ENCODE results near the gene PLEKHJ1. TPM values are rescaled to one million over a fixed set of nuclear protein-coding genes. Genes with fewer than 3 reads are reported as not detected.
A peak's percentile ranks its signal among the peaks of the same experiment; 100 is the strongest.
"Not testable (repeated sequence)": the region's sequence is repeated elsewhere in the genome, so short reads cannot be mapped to it uniquely, and the experiment has no call there.

Gene PLEKHJ1, protein sequence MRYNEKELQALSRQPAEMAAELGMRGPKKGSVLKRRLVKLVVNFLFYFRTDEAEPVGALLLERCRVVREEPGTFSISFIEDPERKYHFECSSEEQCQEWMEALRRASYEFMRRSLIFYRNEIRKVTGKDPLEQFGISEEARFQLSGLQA
- 10 to 100 TPM; 47.5 to 89.0 TPM for total RNA-seq

DNA sequence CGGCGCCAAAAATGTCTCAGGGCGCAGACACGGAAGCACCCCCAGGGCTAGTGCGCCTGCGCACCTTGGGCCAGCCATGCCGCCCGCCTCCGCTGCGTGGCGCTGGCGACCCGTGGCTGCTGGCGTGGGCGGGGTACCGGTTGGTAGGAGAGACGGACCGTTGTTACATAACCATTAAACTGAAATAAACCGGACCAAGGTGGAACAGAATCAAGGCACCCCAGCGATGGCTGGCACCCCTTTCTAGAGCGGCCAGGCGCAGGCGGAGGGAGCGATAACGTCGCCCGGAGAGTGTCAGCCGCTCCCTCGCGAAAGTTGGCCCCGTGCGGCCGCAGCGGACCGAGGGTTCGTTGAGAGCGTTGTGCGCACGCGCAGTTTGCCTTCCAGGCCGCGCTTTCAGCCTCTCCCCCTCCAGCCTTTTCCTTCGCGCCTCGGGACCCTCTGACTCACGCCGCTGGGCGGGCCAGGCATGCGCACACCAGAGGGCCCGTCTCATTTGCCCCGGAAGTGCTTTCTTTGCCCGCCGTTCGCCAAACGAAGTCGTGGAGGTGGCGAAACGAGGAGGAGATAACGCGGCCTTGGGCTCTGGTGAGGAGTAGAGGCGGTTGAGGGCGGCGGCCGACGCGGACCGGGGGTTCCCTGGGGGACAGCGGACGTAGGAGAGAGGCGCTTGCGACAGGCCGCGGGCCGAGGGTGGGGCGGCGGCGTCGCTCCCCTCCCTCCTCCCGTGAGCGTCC is at the start of gene PLEKHJ1, which contains the start of gene SF3A2:
PLEKHJ1 (minus strand) TSS at position 16 of the 737 bp plus-strand sequence. CDS start 81 bp downstream, outside the sequence.
SF3A2 (plus strand) TSS at position 511 of the 737 bp plus-strand sequence. CDS start 6,595 bp downstream, outside the sequence.
- TF ChIP-seq POLR2A (IDR thresholded peaks at IDR 0.05), result peak; percentile 64 to 85 (median 84)
- TF ChIP-seq, protein P1, sequence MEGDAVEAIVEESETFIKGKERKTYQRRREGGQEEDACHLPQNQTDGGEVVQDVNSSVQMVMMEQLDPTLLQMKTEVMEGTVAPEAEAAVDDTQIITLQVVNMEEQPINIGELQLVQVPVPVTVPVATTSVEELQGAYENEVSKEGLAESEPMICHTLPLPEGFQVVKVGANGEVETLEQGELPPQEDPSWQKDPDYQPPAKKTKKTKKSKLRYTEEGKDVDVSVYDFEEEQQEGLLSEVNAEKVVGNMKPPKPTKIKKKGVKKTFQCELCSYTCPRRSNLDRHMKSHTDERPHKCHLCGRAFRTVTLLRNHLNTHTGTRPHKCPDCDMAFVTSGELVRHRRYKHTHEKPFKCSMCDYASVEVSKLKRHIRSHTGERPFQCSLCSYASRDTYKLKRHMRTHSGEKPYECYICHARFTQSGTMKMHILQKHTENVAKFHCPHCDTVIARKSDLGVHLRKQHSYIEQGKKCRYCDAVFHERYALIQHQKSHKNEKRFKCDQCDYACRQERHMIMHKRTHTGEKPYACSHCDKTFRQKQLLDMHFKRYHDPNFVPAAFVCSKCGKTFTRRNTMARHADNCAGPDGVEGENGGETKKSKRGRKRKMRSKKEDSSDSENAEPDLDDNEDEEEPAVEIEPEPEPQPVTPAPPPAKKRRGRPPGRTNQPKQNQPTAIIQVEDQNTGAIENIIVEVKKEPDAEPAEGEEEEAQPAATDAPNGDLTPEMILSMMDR (IDR thresholded peaks at IDR 0.05), result peak; percentile 99 to 100 (median 99)
- Histone ChIP-seq H3K4me3 (peak within 1 kb of the TSS; percentile 87 to 90), H3K36me3 (replicated peaks in 1 of 2; ENCODE audit: insufficient read depth in 1 of 2, low read depth in 2 of 2) (no peaks in the 10 kb centered on the region), H3K9me3 (no peaks in the 10 kb centered on the region), H3K27me3 (no peaks in the 10 kb centered on the region), H3K27ac (peak within 1 kb of the TSS; percentile 92 to 99 (median 97)), H3K4me1 (peaks cover 70% of the 10 kb centered on the region)
- 0 to 1% methylated on average over 27 to 79 of the region's 80 CpGs for WGBS, 2 donors
- intact Hi-C loops (cut with DNase I), result no loop called here
- peak; percentile 95 to 97 (median 96) for DNase-seq
- peak; percentile 90 for ATAC-seq

DNA sequence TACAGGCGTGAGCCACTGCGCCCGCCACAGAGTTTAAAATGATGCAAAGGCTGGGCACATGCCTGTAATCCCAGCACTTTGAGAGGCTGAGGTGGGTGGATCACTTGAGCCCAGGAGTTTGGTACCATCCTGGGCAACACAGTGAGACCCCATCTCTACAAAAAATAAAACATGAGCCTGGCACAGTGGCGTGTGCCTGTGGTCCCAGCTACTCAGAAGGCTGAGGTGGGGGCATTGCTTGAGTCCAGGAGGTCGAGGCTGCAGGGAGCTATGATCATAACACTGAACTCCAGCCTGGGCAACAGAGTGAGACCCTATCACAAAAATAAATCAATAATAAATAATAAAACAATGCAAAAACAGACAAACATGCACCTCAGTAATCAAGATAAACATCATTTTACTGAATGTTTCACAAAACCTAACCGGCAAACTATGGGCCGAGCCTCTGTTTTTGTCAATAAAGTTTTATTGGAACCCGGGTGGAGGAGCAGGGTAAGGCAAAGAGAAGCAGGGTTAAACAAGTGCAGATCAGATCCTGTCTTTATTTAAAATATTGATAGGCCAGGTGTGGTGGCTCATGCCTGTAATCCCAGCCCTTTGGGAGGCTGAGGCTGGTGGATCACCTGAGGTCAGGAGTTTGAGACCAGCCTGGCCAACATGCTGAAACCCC is 47.8 kb upstream of the PLEKHJ1 start:
- no peaks in the 10 kb centered on the region for H3K36me3 ChIP-seq (replicated peaks in 1 of 2; ENCODE audit: insufficient read depth in 1 of 2, low read depth in 2 of 2)
- peaks cover 0 to 5% of the 10 kb centered on the region in 2 donors for H3K27me3 ChIP-seq
- no peak for ATAC-seq
- H3K27ac ChIP-seq, result no peak overlapping the region
- intact Hi-C loops (cut with DNase I), result no loop called here
- DNase-seq, result no peak
- no peak overlapping the region for H3K4me3 ChIP-seq
- TF ChIP-seq, protein P1 (IDR thresholded peaks at IDR 0.05), result no peak
- TF ChIP-seq POLR2A (IDR thresholded peaks at IDR 0.05), result no peak
- no peaks in the 10 kb centered on the region for H3K9me3 ChIP-seq
- H3K4me1 ChIP-seq, result peaks cover 13% of the 10 kb centered on the region
- WGBS, 2 donors, result 93 to 95% methylated on average over 8 of the region's 8 CpGs

DNA sequence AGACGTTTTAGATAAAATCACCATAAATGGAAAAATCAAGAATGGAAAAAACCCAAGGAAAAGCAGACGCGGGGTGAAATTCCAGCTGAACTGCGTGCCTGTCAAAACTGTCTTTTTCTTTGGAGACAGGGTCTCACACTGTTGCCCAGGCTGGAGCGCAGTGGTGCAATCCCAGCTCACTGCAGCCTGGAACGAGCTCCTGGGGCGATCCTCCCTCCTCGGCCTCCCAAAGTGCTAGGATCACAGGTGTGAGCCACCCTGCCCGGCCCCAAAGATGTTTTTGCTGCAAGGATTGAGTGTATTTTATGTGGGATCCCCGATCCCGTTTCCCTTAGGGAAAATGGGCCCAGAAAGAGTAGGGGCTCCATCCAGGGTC is 46.7 kb upstream of the PLEKHJ1 start:
- DNase-seq (no peak), ATAC-seq (no peak)
- peaks cover 13% of the 10 kb centered on the region for H3K4me1 ChIP-seq
- no peaks in the 10 kb centered on the region for H3K36me3 ChIP-seq (replicated peaks in 1 of 2; ENCODE audit: insufficient read depth in 1 of 2, low read depth in 2 of 2)
- H3K4me3 ChIP-seq, result no peak overlapping the region
- no peaks in the 10 kb centered on the region for H3K27me3 ChIP-seq
- no peaks in the 10 kb centered on the region for H3K9me3 ChIP-seq
- H3K27ac ChIP-seq, result no peak overlapping the region
- TF ChIP-seq, protein P1 (IDR thresholded peaks at IDR 0.05), result no peak
- no peak for TF ChIP-seq POLR2A (IDR thresholded peaks at IDR 0.05)
- WGBS, 2 donors, result 63 to 70% methylated on average over 10 to 11 of the region's 11 CpGs
- intact Hi-C loops (cut with DNase I), result no loop called here

DNA sequence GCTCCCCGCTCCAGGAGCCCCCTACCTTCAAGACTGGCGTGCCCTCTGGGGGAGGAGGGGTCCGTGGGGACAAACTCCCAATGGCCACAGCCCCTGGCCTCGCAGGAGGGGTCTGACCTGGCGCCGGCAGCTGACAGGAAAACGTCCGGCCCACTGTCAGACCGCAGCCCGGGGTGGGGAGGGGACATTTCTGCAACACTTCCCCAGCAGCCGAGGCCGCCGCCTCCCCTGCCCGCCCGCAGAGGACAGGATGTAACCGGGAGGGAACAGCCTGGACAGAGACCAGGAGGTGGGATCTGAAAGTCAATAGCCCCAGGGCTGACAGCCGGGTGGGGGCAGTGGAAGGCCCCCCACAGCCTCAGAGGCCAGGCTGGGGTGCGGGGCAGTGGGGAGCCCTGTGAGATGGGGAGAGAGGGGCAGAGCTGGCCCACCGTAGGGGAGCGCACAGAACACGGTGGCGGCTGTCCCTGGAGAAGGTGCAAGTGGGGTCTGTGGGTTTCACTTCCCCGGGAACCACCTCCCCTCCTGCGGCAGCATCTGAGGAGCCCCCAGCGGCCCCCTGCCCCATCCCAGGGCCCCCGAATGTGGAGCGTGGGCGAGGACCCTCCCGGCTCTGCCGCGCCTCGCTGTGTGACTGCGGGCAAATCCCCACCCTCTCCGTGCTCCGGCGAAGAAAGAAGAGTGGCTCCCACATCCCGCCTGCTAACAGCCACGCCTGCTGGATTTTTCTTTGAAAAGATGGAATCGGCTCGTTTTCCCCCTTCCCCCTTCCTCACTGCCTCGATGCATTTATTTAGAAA is 46.1 kb upstream of the PLEKHJ1 start, which contains the start of gene PEAK3:
PEAK3 (minus strand) TSS at position 114 of the 800 bp plus-strand sequence. CDS start 1,244 bp downstream, outside the sequence.
- H3K4me3 ChIP-seq, result no peak within 1 kb of the TSS
- intact Hi-C loops (cut with DNase I), result no loop called here
- no peaks in the 10 kb centered on the region for H3K9me3 ChIP-seq
- ATAC-seq (peak; percentile 25), DNase-seq (peak; percentile 31 to 78 (median 54))
- peak within 1 kb of the TSS in 1 of 4 donors; percentile 59 for H3K27ac ChIP-seq
- peak in 1 of 3 donors; percentile 37 for TF ChIP-seq POLR2A (IDR thresholded peaks at IDR 0.05)
- TF ChIP-seq, protein P1 (IDR thresholded peaks at IDR 0.05), result no peak
- peaks cover 13% of the 10 kb centered on the region for H3K4me1 ChIP-seq
- no peaks in the 10 kb centered on the region for H3K36me3 ChIP-seq (replicated peaks in 1 of 2; ENCODE audit: insufficient read depth in 1 of 2, low read depth in 2 of 2)
- H3K27me3 ChIP-seq, result no peaks in the 10 kb centered on the region
- WGBS, 2 donors, result 32 to 47% methylated on average over 21 to 40 of the region's 41 CpGs

DNA sequence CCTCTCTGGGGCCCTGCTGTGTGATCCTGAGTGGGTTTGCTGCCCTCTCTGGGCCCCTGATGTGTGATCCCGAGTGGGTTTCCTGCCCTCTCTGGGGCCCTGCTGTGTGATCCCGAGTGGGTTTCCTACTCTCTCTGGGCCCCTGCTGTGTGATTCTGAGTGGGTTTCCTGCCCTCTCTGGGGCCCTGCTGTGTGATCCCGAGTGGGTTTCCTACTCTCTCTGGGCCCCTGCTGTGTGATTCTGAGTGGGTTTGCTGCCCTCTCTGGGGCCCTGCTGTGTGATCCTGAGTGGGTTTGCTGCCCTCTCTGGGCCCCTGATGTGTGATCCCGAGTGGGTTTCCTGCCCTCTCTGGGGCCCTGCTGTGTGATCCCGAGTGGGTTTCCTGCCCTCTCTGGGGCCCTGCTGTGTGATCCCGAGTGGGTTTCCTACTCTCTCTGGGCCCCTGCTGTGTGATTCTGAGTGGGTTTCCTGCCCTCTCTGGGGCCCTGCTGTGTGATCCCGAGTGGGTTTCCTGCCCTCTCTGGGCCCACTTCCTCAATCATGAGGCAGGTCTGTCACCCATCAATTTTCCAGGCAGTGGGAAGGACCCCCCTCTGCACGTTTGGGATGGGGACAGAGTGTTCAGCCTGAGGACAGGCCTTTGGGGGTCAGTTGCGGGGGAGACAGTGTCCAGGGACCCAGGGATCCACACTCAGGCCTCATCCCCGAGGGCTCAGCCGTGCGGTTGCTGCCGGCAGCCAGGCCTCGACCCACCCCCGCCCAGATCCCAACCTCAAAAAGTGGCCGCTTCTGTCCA is 45.3 kb upstream of the PLEKHJ1 start:
- intact Hi-C loops (cut with DNase I); H3K27me3 ChIP-seq; H3K9me3 ChIP-seq; DNase-seq; H3K36me3 ChIP-seq (replicated peaks in 1 of 2; ENCODE audit: insufficient read depth in 1 of 2, low read depth in 2 of 2); H3K4me3 ChIP-seq: not testable (repeated sequence)
- 31% methylated on average over 16 of the region's 16 CpGs; no CpG with 5 or more reads in 1 of the 2 donors for WGBS, 2 donors
- ATAC-seq, result peak; percentile 16
- H3K4me1 ChIP-seq, result peaks cover 13% of the 10 kb centered on the region
- peak overlapping the region in 1 of 4 donors; percentile 59 for H3K27ac ChIP-seq
